Fibroblast of lung (primary cell): ENCODE results near the gene CRACR2A. TPM values are rescaled to one million over a fixed set of nuclear protein-coding genes. Genes with fewer than 3 reads are reported as not detected.

Experiments used
- DNase-seq, 2 donors: peaks; one replicate each; pipeline versions ENCODE4 v3.0.0 to v3.0.0-alpha.2; 2010; ENCODE audit warnings: low read depth in 2 of 2
- H2AFZ ChIP-seq: 2 replicates; pipeline ENCODE4 v1.5.1; 2012; ENCODE audit warnings: low read length, control low read depth, inconsistent platforms
- H3K27ac ChIP-seq: 2 replicates; pipeline ENCODE4 v1.5.1; 2011; ENCODE audit warnings: low read length, control low read depth; ENCODE audit not compliant: insufficient read depth
- H3K27me3 ChIP-seq: 2 replicates; pipeline ENCODE4 v1.5.1; 2011; ENCODE audit warnings: mild to moderate bottlenecking, low read length; ENCODE audit not compliant: control insufficient read depth, insufficient read depth
- H3K36me3 ChIP-seq: 2 replicates; pipeline ENCODE4 v1.5.1; 2011; ENCODE audit warnings: low read length; ENCODE audit not compliant: control insufficient read depth, insufficient read depth
- H3K4me1 ChIP-seq: 2 replicates; pipeline ENCODE4 v1.5.1; 2011; ENCODE audit warnings: low read length; ENCODE audit not compliant: control insufficient read depth, insufficient read depth; ENCODE audit errors: extremely low read depth
- H3K4me2 ChIP-seq: 2 replicates; pipeline ENCODE4 v1.5.1; 2011; ENCODE audit warnings: low read length, control low read depth; ENCODE audit not compliant: insufficient read depth; ENCODE audit errors: extremely low read depth
- H3K4me3 ChIP-seq, 4 experiments: fragments of 200-600 bp in 1 of 4; sonication (generic) in 1 of 4; replicated peaks in 1 of 4; 2 replicates each; pipeline ENCODE4 v1.5.1; 2011 to 2016; ENCODE audit warnings: low read length in 4 of 4, low read depth in 3 of 4, mild to moderate bottlenecking in 3 of 4, control low read depth in 2 of 4, inconsistent platforms in 1 of 4, mixed read lengths in 1 of 4; ENCODE audit not compliant: insufficient read depth in 1 of 4; ENCODE audit errors: control extremely low read depth in 1 of 4
- H3K79me2 ChIP-seq: 2 replicates; pipeline ENCODE4 v1.5.1; 2012; ENCODE audit warnings: mild to moderate bottlenecking, low read length, inconsistent platforms; ENCODE audit not compliant: control insufficient read depth, insufficient read depth
- H3K9ac ChIP-seq: 2 replicates; pipeline ENCODE4 v1.5.1; 2011; ENCODE audit warnings: mild to moderate bottlenecking, low read length, control low read depth; ENCODE audit not compliant: insufficient read depth
- H3K9me3 ChIP-seq: 2 replicates; pipeline ENCODE4 v1.5.1; 2012; ENCODE audit warnings: low read depth, low read length; ENCODE audit not compliant: control insufficient read depth, insufficient read depth
- H4K20me1 ChIP-seq: 2 replicates; pipeline ENCODE4 v1.5.1; 2011; ENCODE audit warnings: low read length; ENCODE audit not compliant: control insufficient read depth, insufficient read depth; ENCODE audit errors: extremely low read depth
- EZH2 ChIP-seq: IDR thresholded peaks from 2 replicates; pipeline ENCODE4 v1.5.1; 2012; ENCODE audit warnings: low read length, control low read depth, mild to moderate bottlenecking; ENCODE audit errors: missing control alignments
- polyA plus RNA-seq, 2 donors: library from polyadenylated mRNA; depleted of rRNA in 1 of 2; stranded (reverse) in 1 of 2; unstranded in 1 of 2; fragments of >200 nt; gene quantifications; 2 replicates each; pipeline ENCODE4 v1.2.1, GENCODE V29; 2011 to 2012; ENCODE audit warnings: missing spikeins in 1 of 2
- total RNA-seq: library from RNA; depleted of rRNA; stranded (reverse); fragments of >200 nt; gene quantifications from 2 replicates; pipeline ENCODE4 v1.2.1, GENCODE V29; 2014
- TF ChIP-seq, protein P1 (sequence below), 2 donors: IDR thresholded peaks in 1 of 2; conservative IDR thresholded peaks in 1 of 2; 1 replicate in 1 of 2; 2 replicates in 1 of 2; pipeline ENCODE4 v1.5.1; 2011 to 2012; ENCODE audit warnings: low read length in 2 of 2, control low read depth in 1 of 2, inconsistent platforms in 1 of 2, low read depth in 1 of 2, mild to moderate bottlenecking in 1 of 2

CRACR2A gene
- total and polyA plus RNA-seq, 2 donors (not counting 1 experiment from before 2014, with no cell fraction given) = 5.8 to 5.9 TPM

DNA sequence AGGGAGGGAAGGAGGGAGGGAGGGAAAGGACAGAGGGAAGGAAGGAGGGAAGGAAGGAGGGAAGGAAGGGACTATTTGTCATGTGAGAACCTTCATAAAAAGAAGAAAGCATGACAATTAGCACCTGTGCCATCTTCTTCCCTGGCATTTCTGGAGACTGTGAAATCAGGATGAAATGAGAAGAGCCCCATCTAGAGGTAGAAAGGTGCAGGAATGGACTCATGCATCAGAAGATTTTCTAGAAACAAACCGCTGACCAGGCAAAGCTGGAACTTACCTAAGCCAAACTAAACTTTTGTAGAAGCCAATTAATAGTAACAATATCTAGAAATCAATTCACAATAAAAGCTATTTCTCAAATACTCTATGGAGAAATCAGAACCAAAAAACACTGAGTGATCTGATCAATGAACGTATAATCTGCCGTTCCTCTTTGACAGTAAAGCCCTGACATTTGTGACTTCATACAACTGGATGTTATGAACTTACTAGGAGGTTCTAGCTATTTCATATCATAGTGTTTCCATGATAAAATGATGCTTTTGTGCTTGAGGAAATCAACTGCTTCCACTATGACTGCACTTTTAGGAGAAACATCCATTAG, 24.4 kb upstream of the CRACR2A start:
- H3K4me3 ChIP-seq = no peak overlapping the region
- H3K27ac ChIP-seq = no peak overlapping the region
- DNase-seq = peak; percentile 23 to 60
- H3K9me3 ChIP-seq = no peaks in the 10 kb centered on the region
- no peaks in the 10 kb centered on the region for H3K36me3 ChIP-seq
- no peak overlapping the region for H3K9ac ChIP-seq
- no peak overlapping the region for H3K4me2 ChIP-seq
- peaks cover 4% of the 10 kb centered on the region for H3K27me3 ChIP-seq
- no peak for TF ChIP-seq EZH2
- TF ChIP-seq, protein P1, sequence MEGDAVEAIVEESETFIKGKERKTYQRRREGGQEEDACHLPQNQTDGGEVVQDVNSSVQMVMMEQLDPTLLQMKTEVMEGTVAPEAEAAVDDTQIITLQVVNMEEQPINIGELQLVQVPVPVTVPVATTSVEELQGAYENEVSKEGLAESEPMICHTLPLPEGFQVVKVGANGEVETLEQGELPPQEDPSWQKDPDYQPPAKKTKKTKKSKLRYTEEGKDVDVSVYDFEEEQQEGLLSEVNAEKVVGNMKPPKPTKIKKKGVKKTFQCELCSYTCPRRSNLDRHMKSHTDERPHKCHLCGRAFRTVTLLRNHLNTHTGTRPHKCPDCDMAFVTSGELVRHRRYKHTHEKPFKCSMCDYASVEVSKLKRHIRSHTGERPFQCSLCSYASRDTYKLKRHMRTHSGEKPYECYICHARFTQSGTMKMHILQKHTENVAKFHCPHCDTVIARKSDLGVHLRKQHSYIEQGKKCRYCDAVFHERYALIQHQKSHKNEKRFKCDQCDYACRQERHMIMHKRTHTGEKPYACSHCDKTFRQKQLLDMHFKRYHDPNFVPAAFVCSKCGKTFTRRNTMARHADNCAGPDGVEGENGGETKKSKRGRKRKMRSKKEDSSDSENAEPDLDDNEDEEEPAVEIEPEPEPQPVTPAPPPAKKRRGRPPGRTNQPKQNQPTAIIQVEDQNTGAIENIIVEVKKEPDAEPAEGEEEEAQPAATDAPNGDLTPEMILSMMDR (conservative IDR thresholded peaks at IDR 0.05 in 1 of 2, IDR thresholded peaks at IDR 0.05 in 1 of 2; ENCODE audit: low read depth in 1 of 2, low read length in 2 of 2) = peak; percentile 80 to 86
- H2AFZ ChIP-seq = no peak overlapping the region
- H3K4me1 ChIP-seq = no peaks in the 10 kb centered on the region
- H4K20me1 ChIP-seq = no peaks in the 10 kb centered on the region
- no peaks in the 10 kb centered on the region for H3K79me2 ChIP-seq

DNA sequence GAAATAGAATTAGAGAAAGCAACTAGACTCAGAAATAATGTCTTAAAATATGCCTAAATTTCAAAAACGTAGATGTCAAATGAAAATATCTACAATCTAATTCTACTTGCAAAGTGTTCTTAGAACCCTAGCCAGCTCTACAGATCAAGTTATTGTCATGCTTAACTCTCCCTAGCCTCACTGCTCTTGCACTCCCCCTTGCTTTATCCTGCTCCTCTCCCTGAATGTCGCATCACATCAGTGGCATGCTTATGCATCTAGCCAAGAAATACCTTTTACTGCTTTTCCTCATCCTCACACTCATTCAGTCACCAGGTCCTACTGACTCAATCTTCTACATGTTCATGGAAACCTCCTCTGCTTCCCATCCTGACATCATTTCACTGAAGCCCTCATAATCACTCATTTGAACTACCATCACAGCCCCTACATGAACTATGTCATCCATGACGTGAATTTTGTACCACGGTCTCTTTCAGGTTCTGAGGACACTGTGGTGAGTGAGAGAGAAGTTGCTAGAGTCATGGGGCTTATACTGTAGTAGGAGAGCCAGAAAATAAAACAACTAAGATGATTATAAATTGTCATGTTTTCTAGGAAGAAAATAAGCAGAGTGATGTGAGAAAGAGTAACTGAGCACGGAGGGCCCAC, 22.6 kb upstream of the CRACR2A start:
- Histone ChIP-seq H3K4me1 (no peaks in the 10 kb centered on the region), H3K9me3 (no peaks in the 10 kb centered on the region), H3K27me3 (peaks cover 4% of the 10 kb centered on the region), H2AFZ (no peak overlapping the region), H3K4me2 (no peak overlapping the region), H3K79me2 (no peaks in the 10 kb centered on the region), H3K9ac (no peak overlapping the region), H3K36me3 (no peaks in the 10 kb centered on the region), H3K4me3 (no peak overlapping the region), H3K27ac (no peak overlapping the region), H4K20me1 (no peaks in the 10 kb centered on the region)
- TF ChIP-seq, protein P1 (conservative IDR thresholded peaks at IDR 0.05 in 1 of 2, IDR thresholded peaks at IDR 0.05 in 1 of 2; ENCODE audit: low read depth in 1 of 2, low read length in 2 of 2) = no peak
- no peak for TF ChIP-seq EZH2
- DNase-seq = no peak

DNA sequence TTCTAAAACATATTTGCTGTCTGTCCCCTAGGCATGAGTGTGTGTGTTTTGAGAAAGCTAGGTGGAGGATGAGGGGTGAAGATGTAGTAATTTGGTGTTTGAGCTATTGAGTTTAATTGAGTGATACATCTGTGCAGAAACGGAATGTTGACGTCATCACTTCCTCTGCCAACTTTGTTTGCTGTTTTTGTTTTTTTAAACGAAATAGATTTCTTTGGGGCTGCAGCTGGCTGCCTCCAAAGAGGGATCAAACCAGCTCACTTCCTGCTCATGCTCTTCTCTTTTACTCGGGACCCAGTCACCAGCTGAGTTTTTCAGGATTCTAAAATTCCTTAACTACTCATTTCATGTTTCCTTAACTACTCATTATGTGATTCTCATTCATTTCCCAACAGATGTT, 19.5 kb upstream of the CRACR2A start:
- Histone ChIP-seq H2AFZ (no peak overlapping the region), H4K20me1 (no peaks in the 10 kb centered on the region), H3K27me3 (peaks cover 4% of the 10 kb centered on the region), H3K4me1 (no peaks in the 10 kb centered on the region), H3K9me3 (no peaks in the 10 kb centered on the region), H3K36me3 (no peaks in the 10 kb centered on the region), H3K27ac (no peak overlapping the region), H3K4me3 (no peak overlapping the region), H3K9ac (no peak overlapping the region), H3K79me2 (no peaks in the 10 kb centered on the region), H3K4me2 (no peak overlapping the region)
- peak in 1 of 2 donors; percentile 3 for DNase-seq
- TF ChIP-seq EZH2 = no peak
- TF ChIP-seq, protein P1 (conservative IDR thresholded peaks at IDR 0.05 in 1 of 2, IDR thresholded peaks at IDR 0.05 in 1 of 2; ENCODE audit: low read depth in 1 of 2, low read length in 2 of 2) = no peak
